ENCODE results near the gene FAM3C.
"Not testable (repeated sequence)": the region's sequence is repeated elsewhere in the genome, so short reads cannot be mapped to it uniquely, and the experiment has no call there.

FAM3C gene, protein sequence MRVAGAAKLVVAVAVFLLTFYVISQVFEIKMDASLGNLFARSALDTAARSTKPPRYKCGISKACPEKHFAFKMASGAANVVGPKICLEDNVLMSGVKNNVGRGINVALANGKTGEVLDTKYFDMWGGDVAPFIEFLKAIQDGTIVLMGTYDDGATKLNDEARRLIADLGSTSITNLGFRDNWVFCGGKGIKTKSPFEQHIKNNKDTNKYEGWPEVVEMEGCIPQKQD

DNA sequence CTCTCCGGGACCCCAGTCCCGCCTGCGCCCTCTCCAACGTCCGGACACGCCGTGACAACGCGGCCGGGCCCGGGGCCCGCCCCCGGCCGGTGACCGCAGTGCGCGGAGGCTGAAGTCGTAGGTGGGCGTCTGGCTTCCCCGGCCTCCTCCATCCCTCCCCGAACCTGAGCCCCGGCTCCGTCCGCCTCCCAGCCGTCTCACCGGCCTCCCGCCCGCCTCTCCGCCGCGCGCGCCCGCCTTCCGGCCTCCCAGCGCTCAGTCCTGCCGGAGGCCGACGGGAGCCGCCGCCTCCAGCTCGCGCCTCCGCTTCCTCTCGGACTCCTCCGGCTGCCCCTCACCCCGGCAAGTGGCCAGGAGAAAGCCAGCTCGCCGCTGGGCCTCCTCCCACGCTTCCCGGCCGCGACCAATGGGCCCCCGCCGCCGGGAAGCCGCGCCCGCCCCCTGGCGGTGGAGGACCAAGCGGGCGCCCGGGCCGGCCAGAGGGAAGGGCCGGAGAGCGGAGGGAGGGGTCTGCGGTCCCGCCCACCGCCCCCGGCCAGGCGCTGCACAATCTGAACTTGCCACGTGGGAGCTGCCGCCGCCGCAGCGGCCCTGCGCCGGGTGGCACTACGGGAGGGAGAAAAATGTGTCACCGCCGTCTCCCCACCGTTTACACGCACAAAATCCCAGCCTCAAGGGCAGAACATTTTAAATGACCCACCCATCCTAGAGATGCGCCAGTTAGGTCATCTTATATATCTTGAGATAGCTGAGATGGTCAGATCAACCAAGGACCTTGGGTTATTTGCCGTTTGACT, at the start of gene FAM3C:
Gene FAM3C (minus strand): TSS at position 348 of the 797 bp plus-strand sequence. CDS start 13,339 bp downstream, outside the sequence.
- H3K27ac ChIP-seq (ENCODE audit: low read depth, low read length) = peak within 1 kb of the TSS; percentile 72
- peak within 1 kb of the TSS; percentile 38 for H3K9ac ChIP-seq (ENCODE audit: low read length)
- H3K27me3 ChIP-seq (ENCODE audit: control insufficient read depth, insufficient read depth, low read length) = no peaks in the 10 kb centered on the region
- peak within 1 kb of the TSS; percentile 87 for H3K4me3 ChIP-seq (ENCODE audit: low read length)
- no peaks in the 10 kb centered on the region for H3K36me3 ChIP-seq (ENCODE audit: control insufficient read depth, insufficient read depth, low read length)
- H3K4me1 ChIP-seq (ENCODE audit: control insufficient read depth, insufficient read depth, low read length) = no peaks in the 10 kb centered on the region

DNA sequence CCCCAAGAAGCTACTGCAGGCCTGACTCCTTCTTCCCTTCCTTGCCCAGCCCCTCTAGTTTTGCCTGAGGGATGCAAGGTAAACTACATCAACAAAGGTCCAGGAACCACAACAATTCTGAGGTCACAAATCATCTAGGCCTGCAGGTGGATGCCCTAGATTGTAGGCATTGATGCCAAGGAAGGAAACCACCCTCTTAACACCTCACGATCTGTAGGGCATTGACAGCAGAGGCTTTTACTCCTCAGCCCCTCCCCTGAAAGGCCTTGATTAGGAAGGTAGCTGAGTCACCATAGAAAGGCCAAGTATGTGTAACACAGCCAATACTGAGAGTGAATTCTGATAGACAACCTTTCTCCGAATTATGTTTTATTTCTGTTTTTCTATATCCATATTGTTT, 46.7 kb upstream of the FAM3C start:
- peaks cover 2% of the 10 kb centered on the region for H3K36me3 ChIP-seq (ENCODE audit: control insufficient read depth, insufficient read depth, low read length)

DNA sequence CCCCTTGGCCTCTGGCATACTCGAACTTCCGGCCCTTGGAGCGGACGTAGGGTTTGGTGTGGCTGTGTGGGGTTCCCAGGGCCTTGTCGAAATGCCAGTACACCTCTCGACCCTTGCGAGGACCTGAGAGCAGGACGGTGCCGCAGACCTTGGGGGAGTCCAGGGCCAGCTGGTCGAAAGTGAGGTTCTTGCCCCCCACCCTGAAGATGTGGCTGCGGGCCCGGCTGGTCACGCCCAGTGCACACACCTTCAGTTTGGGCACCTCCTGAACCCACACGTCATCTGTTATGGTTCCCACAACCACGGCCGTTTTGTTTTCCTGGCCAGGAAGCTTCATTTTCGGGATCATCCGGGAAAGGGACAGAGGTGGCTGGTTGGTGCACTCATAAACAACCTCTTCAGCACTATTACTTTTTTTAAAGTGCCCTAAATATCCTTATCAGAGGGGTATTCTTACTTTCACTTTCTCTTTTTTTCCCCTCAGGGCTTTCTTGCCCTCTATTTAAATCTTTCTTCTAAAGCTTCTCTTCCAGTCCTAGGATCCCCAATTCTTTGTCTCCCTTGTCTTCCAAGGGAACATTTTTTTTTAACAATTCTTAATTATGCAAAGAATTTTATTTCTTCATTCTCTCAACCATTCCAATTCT, 44.9 kb upstream of the FAM3C start:
- Histone ChIP-seq H3K9ac (ENCODE audit: low read length) (no peak overlapping the region), H3K27ac (ENCODE audit: low read depth, low read length) (no peak overlapping the region), H3K27me3 (ENCODE audit: control insufficient read depth, insufficient read depth, low read length) (no peaks in the 10 kb centered on the region), H3K36me3 (ENCODE audit: control insufficient read depth, insufficient read depth, low read length) (peaks cover 2% of the 10 kb centered on the region), H3K4me3 (ENCODE audit: low read length) (peak overlapping the region; percentile 27), H3K4me1 (ENCODE audit: control insufficient read depth, insufficient read depth, low read length) (peaks cover 6% of the 10 kb centered on the region)

More for the DNA sequence above, 46.7 kb upstream of the FAM3C start:
- peaks cover 5% of the 10 kb centered on the region for H3K4me1 ChIP-seq (ENCODE audit: control insufficient read depth, insufficient read depth, low read length)
- H3K27ac ChIP-seq (ENCODE audit: low read depth, low read length) = no peak overlapping the region
- H3K9ac ChIP-seq (ENCODE audit: low read length) = no peak overlapping the region
- H3K4me3 ChIP-seq (ENCODE audit: low read length) = no peak overlapping the region
- no peaks in the 10 kb centered on the region for H3K27me3 ChIP-seq (ENCODE audit: control insufficient read depth, insufficient read depth, low read length)

DNA sequence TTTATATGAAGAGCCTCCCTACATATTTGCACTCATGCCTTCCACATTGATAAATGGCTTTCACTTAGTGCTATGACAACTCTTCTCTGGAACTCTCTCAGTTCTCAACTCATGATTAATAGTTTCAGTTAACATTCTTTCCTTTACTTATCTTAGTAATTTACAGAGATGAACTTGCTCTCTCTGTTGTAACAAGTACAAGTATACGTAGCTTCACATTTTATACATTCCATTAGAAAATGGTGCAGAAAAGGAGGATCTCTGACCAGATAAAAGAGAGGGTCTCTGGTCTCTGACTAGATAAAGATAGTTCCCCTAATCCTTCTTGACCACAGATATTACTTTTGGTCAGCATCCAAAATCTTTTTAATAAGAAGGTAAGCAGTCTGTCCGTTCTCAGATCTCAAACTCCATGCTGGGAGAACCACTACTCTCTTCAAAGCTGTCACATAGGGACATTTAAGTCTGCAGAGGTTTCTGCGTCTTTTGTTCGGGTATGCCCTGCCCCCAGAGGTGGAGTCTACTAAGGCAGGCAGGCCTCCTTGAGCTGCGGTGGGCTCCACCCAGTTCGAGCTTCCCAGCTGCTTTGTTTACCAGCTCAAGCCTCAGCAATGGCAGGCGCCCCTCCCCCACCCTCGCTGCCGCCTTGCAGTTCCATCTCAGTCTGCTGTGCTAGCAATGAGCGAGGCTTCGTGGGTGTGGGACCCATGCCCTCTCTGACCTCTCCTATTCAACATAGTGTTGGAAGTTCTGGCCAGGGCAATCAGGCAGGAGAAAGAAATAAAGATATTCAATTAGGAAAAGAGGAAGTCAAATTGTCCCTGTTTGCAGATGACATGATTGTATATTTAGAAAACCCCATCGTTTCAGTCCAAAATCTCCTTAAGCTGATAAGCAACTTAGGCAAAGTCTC, 42.2 kb upstream of the FAM3C start:
- not testable (repeated sequence) for H3K27me3 ChIP-seq (ENCODE audit: control insufficient read depth, insufficient read depth, low read length); H3K9ac ChIP-seq (ENCODE audit: low read length); H3K4me1 ChIP-seq (ENCODE audit: control insufficient read depth, insufficient read depth, low read length); H3K27ac ChIP-seq (ENCODE audit: low read depth, low read length); H3K36me3 ChIP-seq (ENCODE audit: control insufficient read depth, insufficient read depth, low read length)
- peak overlapping the region; percentile 46 for H3K4me3 ChIP-seq (ENCODE audit: low read length)

DNA sequence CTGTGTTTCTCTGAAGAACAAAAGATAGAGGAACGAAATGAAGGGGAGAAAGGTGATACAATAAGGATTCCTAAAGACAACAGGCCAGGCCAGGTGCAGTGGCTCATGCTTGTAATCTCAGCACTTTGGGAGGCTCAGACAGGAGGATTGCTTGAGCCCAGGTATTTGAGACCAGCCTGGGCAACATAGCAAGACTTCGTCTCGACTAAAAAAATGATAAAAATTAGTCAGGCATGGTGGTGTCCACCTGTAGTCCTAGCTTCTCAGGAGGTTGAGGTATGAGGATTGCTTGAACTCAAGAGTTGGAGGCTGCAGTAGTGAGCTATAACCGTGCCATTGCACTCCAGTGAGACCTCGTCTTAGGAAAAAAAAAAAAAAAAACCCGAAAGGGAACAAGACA, 41.4 kb upstream of the FAM3C start:
- Histone ChIP-seq H3K36me3 (ENCODE audit: control insufficient read depth, insufficient read depth, low read length) (peaks cover 2% of the 10 kb centered on the region), H3K4me3 (ENCODE audit: low read length) (no peak overlapping the region), H3K4me1 (ENCODE audit: control insufficient read depth, insufficient read depth, low read length) (peaks cover 6% of the 10 kb centered on the region), H3K27me3 (ENCODE audit: control insufficient read depth, insufficient read depth, low read length) (no peaks in the 10 kb centered on the region), H3K9ac (ENCODE audit: low read length) (no peak overlapping the region), H3K27ac (ENCODE audit: low read depth, low read length) (no peak overlapping the region)

DNA sequence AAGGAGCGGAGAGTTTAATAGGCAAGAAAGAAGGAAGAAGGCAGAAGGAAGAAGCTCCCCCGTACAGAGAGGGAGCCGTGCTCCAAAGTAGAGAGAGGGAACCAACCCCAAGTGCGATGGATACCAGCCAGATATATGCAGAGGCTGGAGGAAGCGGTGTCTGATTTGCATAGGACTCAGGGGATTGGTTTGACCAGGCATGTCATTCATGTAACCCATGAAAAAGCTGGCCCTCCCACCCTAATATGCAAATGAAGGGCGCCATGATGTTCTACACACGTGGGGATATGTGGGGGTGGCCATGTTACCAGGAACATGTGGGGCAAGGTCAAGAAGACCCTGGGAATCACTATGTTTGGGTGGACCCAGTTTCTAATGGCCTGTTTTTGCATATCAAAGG, 40.6 kb upstream of the FAM3C start:
- Histone ChIP-seq H3K4me1 (ENCODE audit: control insufficient read depth, insufficient read depth, low read length) (peaks cover 6% of the 10 kb centered on the region), H3K27ac (ENCODE audit: low read depth, low read length) (no peak overlapping the region), H3K4me3 (ENCODE audit: low read length) (no peak overlapping the region), H3K27me3 (ENCODE audit: control insufficient read depth, insufficient read depth, low read length) (no peaks in the 10 kb centered on the region), H3K36me3 (ENCODE audit: control insufficient read depth, insufficient read depth, low read length) (no peaks in the 10 kb centered on the region), H3K9ac (ENCODE audit: low read length) (no peak overlapping the region)

DNA sequence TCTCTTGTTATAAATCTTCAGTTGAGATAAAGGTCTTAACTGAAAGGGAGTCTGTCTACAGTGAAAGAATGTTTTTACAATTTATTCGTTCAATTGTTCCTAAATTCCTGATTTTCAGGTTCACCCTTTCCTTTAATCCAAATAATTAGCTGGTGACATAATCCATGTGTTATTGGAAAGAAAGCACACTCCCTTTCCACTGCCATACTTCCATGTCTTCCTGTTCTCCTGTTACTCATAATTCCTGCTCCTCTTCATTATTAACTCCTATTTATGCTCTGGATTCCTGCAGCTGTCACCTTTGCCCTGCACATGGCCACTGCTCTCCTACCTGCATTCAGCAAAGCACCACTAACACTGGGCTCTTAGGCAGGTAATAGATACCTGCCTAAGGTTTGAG, 40.0 kb upstream of the FAM3C start:
- Histone ChIP-seq H3K36me3 (ENCODE audit: control insufficient read depth, insufficient read depth, low read length) (no peaks in the 10 kb centered on the region), H3K27ac (ENCODE audit: low read depth, low read length) (no peak overlapping the region), H3K9ac (ENCODE audit: low read length) (no peak overlapping the region), H3K4me3 (ENCODE audit: low read length) (no peak overlapping the region), H3K4me1 (ENCODE audit: control insufficient read depth, insufficient read depth, low read length) (peaks cover 6% of the 10 kb centered on the region), H3K27me3 (ENCODE audit: control insufficient read depth, insufficient read depth, low read length) (no peaks in the 10 kb centered on the region)

DNA sequence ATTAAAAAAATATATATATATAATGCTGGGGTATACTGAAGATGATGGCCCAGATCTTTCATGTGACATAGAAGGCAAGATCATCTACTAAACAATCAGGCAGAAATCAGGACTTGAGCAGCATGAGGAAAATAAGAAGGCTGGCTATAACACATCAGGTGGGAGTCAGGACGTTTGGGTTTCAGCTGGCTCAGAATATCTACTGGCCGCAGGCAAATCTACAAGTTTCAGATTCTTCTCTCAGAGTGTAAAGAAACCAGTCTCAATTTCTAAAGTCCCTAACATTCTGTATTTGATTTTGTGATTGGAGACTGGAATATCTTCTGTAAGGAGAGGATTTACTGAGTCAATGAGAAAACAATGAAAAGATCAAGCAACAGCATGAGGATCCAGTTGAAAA, 37.7 kb upstream of the FAM3C start:
- Histone ChIP-seq H3K36me3 (ENCODE audit: control insufficient read depth, insufficient read depth, low read length) (no peaks in the 10 kb centered on the region), H3K27ac (ENCODE audit: low read depth, low read length) (no peak overlapping the region), H3K4me1 (ENCODE audit: control insufficient read depth, insufficient read depth, low read length) (peaks cover 6% of the 10 kb centered on the region), H3K27me3 (ENCODE audit: control insufficient read depth, insufficient read depth, low read length) (no peaks in the 10 kb centered on the region), H3K4me3 (ENCODE audit: low read length) (no peak overlapping the region), H3K9ac (ENCODE audit: low read length) (no peak overlapping the region)

DNA sequence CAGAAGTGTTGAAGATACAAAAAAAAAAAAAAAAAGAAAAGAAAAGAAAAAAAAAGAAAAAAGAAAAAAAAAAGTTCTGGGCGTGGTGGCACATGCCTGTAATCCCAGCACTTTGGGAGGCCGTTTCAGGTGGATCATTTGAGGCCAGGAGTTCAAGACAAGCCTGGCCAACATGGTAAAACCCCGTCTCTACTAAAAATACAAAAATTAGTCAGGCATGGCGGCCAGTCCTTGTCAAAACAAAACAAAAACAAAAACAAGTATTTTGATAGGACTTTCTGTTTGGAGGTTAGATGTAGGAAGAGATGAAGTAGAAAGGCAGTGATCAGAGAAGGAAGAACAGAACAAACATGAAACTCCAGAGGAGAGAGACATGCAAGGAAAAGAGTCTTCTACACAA, 36.4 kb upstream of the FAM3C start:
- not testable (repeated sequence) for H3K27ac ChIP-seq (ENCODE audit: low read depth, low read length); H3K4me3 ChIP-seq (ENCODE audit: low read length); H3K4me1 ChIP-seq (ENCODE audit: control insufficient read depth, insufficient read depth, low read length); H3K9ac ChIP-seq (ENCODE audit: low read length); H3K27me3 ChIP-seq (ENCODE audit: control insufficient read depth, insufficient read depth, low read length); H3K36me3 ChIP-seq (ENCODE audit: control insufficient read depth, insufficient read depth, low read length)

DNA sequence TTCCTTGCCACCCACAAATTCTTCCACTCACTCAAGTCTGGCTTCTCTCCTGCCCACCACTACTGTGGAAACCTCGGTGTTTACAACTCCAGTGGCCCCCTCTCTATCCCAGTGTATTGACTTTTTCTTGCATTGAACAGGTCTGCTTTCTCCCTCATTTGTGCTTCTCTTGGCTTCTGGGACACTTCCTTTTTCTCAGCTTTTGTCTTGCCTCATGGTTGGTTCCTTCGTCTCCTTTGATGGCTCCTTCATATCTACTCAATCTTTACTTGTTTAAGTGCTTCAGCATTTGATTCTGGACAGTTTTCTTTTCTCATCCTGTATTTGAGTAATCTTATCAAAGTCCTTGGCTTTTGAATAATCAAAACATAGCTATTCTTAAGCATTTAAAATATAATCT, 35.9 kb upstream of the FAM3C start:
- Histone ChIP-seq H3K27me3 (ENCODE audit: control insufficient read depth, insufficient read depth, low read length) (no peaks in the 10 kb centered on the region), H3K9ac (ENCODE audit: low read length) (no peak overlapping the region), H3K4me1 (ENCODE audit: control insufficient read depth, insufficient read depth, low read length) (no peaks in the 10 kb centered on the region), H3K36me3 (ENCODE audit: control insufficient read depth, insufficient read depth, low read length) (no peaks in the 10 kb centered on the region), H3K4me3 (ENCODE audit: low read length) (no peak overlapping the region), H3K27ac (ENCODE audit: low read depth, low read length) (no peak overlapping the region)

DNA sequence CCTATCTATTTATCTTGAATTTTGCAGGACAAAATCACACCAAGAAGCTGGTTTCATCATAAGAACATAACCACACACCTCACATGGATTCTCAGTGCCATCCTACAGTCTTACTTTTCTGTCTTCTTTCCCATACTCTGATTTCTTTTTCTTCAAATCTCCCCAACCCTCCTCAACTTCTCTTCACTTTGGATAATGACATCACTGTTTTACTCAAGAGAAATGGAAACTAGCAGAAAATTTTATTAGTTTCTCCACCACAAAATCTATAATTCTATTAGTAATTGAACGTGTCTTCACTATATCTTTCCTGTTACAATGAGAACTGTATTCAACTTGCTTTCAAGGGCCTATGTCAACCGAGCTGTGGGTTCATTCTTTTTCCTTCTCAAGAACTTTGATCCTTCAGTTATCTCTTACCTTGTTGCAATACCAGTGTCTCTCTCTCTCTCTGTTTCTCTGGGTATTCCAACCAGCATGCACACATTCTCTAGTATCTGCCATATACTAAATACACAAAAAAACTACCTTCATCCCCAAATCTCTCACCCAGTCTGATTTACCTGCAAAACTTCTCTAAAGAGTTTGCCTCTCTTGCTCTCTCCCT, 35.4 kb upstream of the FAM3C start:
- H3K4me1 ChIP-seq (ENCODE audit: control insufficient read depth, insufficient read depth, low read length) = no peaks in the 10 kb centered on the region
- H3K27me3 ChIP-seq (ENCODE audit: control insufficient read depth, insufficient read depth, low read length) = no peaks in the 10 kb centered on the region
- no peaks in the 10 kb centered on the region for H3K36me3 ChIP-seq (ENCODE audit: control insufficient read depth, insufficient read depth, low read length)
- no peak overlapping the region for H3K27ac ChIP-seq (ENCODE audit: low read depth, low read length)
- H3K4me3 ChIP-seq (ENCODE audit: low read length) = no peak overlapping the region
- no peak overlapping the region for H3K9ac ChIP-seq (ENCODE audit: low read length)

DNA sequence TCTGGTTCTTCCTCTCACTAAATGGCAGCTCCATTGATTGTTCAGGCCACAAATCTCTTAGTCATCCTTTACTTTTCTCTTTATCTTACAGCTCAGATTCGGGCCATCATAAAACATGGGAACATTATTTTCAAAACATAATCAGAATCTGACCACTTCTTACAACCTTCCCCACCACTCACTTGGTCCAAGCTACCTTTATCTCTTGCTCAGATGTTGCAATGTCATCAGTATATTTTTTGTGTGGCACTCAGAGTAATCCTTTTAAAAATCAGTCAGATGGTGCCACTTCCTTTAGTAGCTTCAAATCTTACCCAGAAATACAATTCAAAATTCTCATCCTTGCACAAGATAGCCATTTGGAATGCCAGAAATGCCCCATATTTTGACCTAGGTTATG, 34.5 kb upstream of the FAM3C start:
- H3K27ac ChIP-seq (ENCODE audit: low read depth, low read length) = no peak overlapping the region
- H3K9ac ChIP-seq (ENCODE audit: low read length) = no peak overlapping the region
- H3K4me3 ChIP-seq (ENCODE audit: low read length) = no peak overlapping the region
- no peaks in the 10 kb centered on the region for H3K4me1 ChIP-seq (ENCODE audit: control insufficient read depth, insufficient read depth, low read length)
- no peaks in the 10 kb centered on the region for H3K27me3 ChIP-seq (ENCODE audit: control insufficient read depth, insufficient read depth, low read length)
- no peaks in the 10 kb centered on the region for H3K36me3 ChIP-seq (ENCODE audit: control insufficient read depth, insufficient read depth, low read length)

Measured in rectal smooth muscle tissue (tissue), 1 donor.